Breast epithelium (tissue), 3 donors: Measurements from ENCODE around the gene CPT1B.

Experiments
- CTCF ChIP-seq, 3 donors: fragments of 450-650 bp; IDR thresholded peaks; one replicate each; pipeline ENCODE4 v1.5.1; 2016 to 2017; ENCODE audit warnings: antibody characterized with exemption in 3 of 3, mild to moderate bottlenecking in 3 of 3, moderate library complexity in 3 of 3
- POLR2A ChIP-seq: fragments of 450-650 bp; IDR thresholded peaks from one replicate; pipeline ENCODE4 v1.6.1; 2016; ENCODE audit warnings: antibody characterized with exemption, mild to moderate bottlenecking, moderate library complexity

- TF ChIP-seq POLR2A (no peak), CTCF (IDR thresholded peaks at IDR 0.05) (no peak)
Observed at GRCh38 chr22:50574383-50574755, 3.9 kb downstream of the CPT1B start.
